NCI-H2081 (cell line): Measurements from ENCODE around the gene KANK2.
"Not testable (repeated sequence)": the region's sequence is repeated elsewhere in the genome, so short reads cannot be mapped to it uniquely, and the experiment has no call there.

Source experiments
- DNase-seq, 2 experiments: peaks; one replicate each; lab custom pipeline; 2025; lab: John Stamatoyannopoulos, UW

KANK2 gene

GRCh38 chr19:11172576-11172975 is 24.8 kb downstream of the KANK2 start:
- DNase-seq, result no peak

- DNase-seq, result no peak
These were observed 26.2 kb downstream of the KANK2 start for GRCh38 chr19:11171144-11171543.

GRCh38 chr19:11169896-11170678 is 27.3 kb downstream of the KANK2 start:
- DNase-seq, result no peak

- no peak for DNase-seq
These were observed 28.8 kb downstream of the KANK2 start for GRCh38 chr19:11168568-11168967.

GRCh38 chr19:11166281-11167142 is 30.8 kb downstream of the KANK2 start:
- no peak for DNase-seq

- no peak for DNase-seq
These were observed 31.8 kb downstream of the KANK2 start for GRCh38 chr19:11165486-11166030.

- DNase-seq, result no peak
These were observed 32.4 kb downstream of the KANK2 start for GRCh38 chr19:11164879-11165406.

GRCh38 chr19:11164296-11164695 is 33.0 kb downstream of the KANK2 start:
- DNase-seq, result no peak

- DNase-seq, result not testable (repeated sequence)
These were observed 36.9 kb downstream of the KANK2 start for GRCh38 chr19:11160440-11160768.

- DNase-seq, result no peak
These were observed 37.5 kb downstream of the KANK2 start for GRCh38 chr19:11159598-11160439.

GRCh38 chr19:11155373-11156120 is 41.8 kb downstream of the KANK2 start, which contains the start of gene SPC24:
Gene SPC24, minus strand, starts transcription at chr19:11155782. Its CDS starts 6 bp downstream, at chr19:11155776.
- DNase-seq, result peak; percentile 98 to 99

GRCh38 chr19:11154683-11155047 is 42.7 kb downstream of the KANK2 start:
- no peak for DNase-seq

- no peak for DNase-seq
These were observed 44.9 kb downstream of the KANK2 start for GRCh38 chr19:11152318-11153062.

- DNase-seq, result no peak
These were observed 46.2 kb downstream of the KANK2 start for GRCh38 chr19:11151181-11151580.

- DNase-seq, result no peak
These were observed 49.3 kb downstream of the KANK2 start for GRCh38 chr19:11148001-11148400.

- DNase-seq, result no peak
These were observed 51.8 kb downstream of the KANK2 start for GRCh38 chr19:11145536-11145924.

- DNase-seq, result no peak
These were observed 54.7 kb downstream of the KANK2 start for GRCh38 chr19:11142528-11143171.

GRCh38 chr19:11141937-11142527 is 55.3 kb downstream of the KANK2 start:
- DNase-seq, result no peak

- DNase-seq, result no peak
These were observed 56.4 kb downstream of the KANK2 start for GRCh38 chr19:11140896-11141295.
